Astrocyte (in vitro differentiated cells and primary cell): ENCODE measurements around the gene ESRRG. TPM values are rescaled to one million over a fixed set of nuclear protein-coding genes. Genes with fewer than 3 reads are reported as not detected.

Experiments
- DNase-seq: peaks from one replicate; pipeline ENCODE4 v3.0.0-alpha.2; 2010; ENCODE audit warnings: low read depth
- FAIRE-seq: peaks from 2 replicates; lab custom pipeline; 2011; peaks lifted over from hg19 to GRCh38; lab: Jason Lieb, UNC
- H2AFZ ChIP-seq: 2 replicates; pipeline ENCODE4 v1.6.0; 2012; ENCODE audit warnings: low read depth, low read length, inconsistent platforms
- H3K27ac ChIP-seq: 2 replicates; pipeline ENCODE4 v1.5.1; 2011; ENCODE audit warnings: low read depth, low read length, inconsistent platforms
- H3K27me3 ChIP-seq: 2 replicates; pipeline ENCODE4 v1.6.0; 2011; ENCODE audit warnings: low read length, inconsistent platforms; ENCODE audit not compliant: insufficient read depth
- H3K36me3 ChIP-seq: 2 replicates; pipeline ENCODE4 v1.5.1; 2011; ENCODE audit warnings: low read length, inconsistent platforms; ENCODE audit not compliant: insufficient read depth
- H3K4me1 ChIP-seq: 2 replicates; pipeline ENCODE4 v1.5.1; 2011; ENCODE audit warnings: low read length, inconsistent platforms; ENCODE audit not compliant: insufficient read depth
- H3K4me2 ChIP-seq: 2 replicates; pipeline ENCODE4 v1.6.0; 2012; ENCODE audit warnings: low read length, inconsistent platforms
- H3K4me3 ChIP-seq: 2 replicates; pipeline ENCODE4 v1.5.1; 2011; ENCODE audit warnings: low read depth, mild to moderate bottlenecking, low read length, inconsistent platforms; ENCODE audit not compliant: insufficient read depth
- H3K79me2 ChIP-seq: 2 replicates; pipeline ENCODE4 v1.6.0; 2012; ENCODE audit warnings: mild to moderate bottlenecking, low read length, inconsistent platforms; ENCODE audit not compliant: insufficient read depth
- H3K9ac ChIP-seq: 2 replicates; pipeline ENCODE4 v1.6.0; 2012; ENCODE audit warnings: mild to moderate bottlenecking, low read length, inconsistent platforms
- H3K9me3 ChIP-seq: 2 replicates; pipeline ENCODE4 v1.5.1; 2012; ENCODE audit warnings: low read depth, mild to moderate bottlenecking, low read length, inconsistent platforms; ENCODE audit not compliant: insufficient read depth
- H4K20me1 ChIP-seq: 2 replicates; pipeline ENCODE4 v1.6.0; 2012; ENCODE audit warnings: low read length, inconsistent platforms; ENCODE audit not compliant: insufficient read depth
- H3K27ac Mint-ChIP-seq: one replicate; pipeline ENCODE4 v1.8.0; 2021; ENCODE audit warnings: mild to moderate bottlenecking, mixed read lengths; ENCODE audit not compliant: unreplicated experiment
- H3K27me3 Mint-ChIP-seq: one replicate; pipeline ENCODE4 v1.8.0; 2021; ENCODE audit warnings: low read depth, mixed read lengths; ENCODE audit not compliant: unreplicated experiment
- H3K36me3 Mint-ChIP-seq: one replicate; pipeline ENCODE4 v1.8.0; 2021; ENCODE audit warnings: low read depth, mixed read lengths; ENCODE audit not compliant: unreplicated experiment
- H3K4me1 Mint-ChIP-seq: one replicate; pipeline ENCODE4 v1.8.0; 2021; ENCODE audit warnings: low read depth, mixed read lengths; ENCODE audit not compliant: unreplicated experiment
- H3K4me3 Mint-ChIP-seq: one replicate; pipeline ENCODE4 v1.8.0; 2021; ENCODE audit warnings: mild to moderate bottlenecking, moderate library complexity, mixed read lengths; ENCODE audit not compliant: unreplicated experiment
- H3K9me3 Mint-ChIP-seq: one replicate; pipeline ENCODE4 v1.8.0; 2021; ENCODE audit warnings: mild to moderate bottlenecking, mixed read lengths; ENCODE audit not compliant: unreplicated experiment
- CTCF ChIP-seq: IDR thresholded peaks from 2 replicates; pipeline ENCODE4 v1.5.1; 2011; ENCODE audit warnings: low read depth, mild to moderate bottlenecking, inconsistent platforms, low read length, moderate library complexity; ENCODE audit not compliant: insufficient read depth
- EZH2 ChIP-seq: IDR thresholded peaks from 2 replicates; pipeline ENCODE4 v1.6.1; 2012; ENCODE audit warnings: mild to moderate bottlenecking, low read length, inconsistent platforms; ENCODE audit not compliant: insufficient read depth
- total RNA-seq: library from RNA; stranded (reverse); gene quantifications from 2 replicates; pipeline ENCODE4 v1.2.1, GENCODE V29; 2021

The ESRRG gene
- total RNA-seq, 1 donor from 2014 or later, result 0.79 TPM

GRCh38 chr1:216500273-216500967, 222.8 kb downstream of the ESRRG start:
- H3K36me3 Mint-ChIP-seq, result no peaks in the 10 kb centered on the region
- Histone ChIP-seq H3K27me3 (no peaks in the 10 kb centered on the region), H2AFZ (no peak overlapping the region), H3K4me1 (no peaks in the 10 kb centered on the region), H4K20me1 (no peaks in the 10 kb centered on the region), H3K9me3 (no peaks in the 10 kb centered on the region), H3K36me3 (no peaks in the 10 kb centered on the region), H3K27ac (no peak overlapping the region), H3K4me2 (no peak overlapping the region), H3K79me2 (no peaks in the 10 kb centered on the region), H3K4me3 (no peak overlapping the region), H3K9ac (no peak overlapping the region)
- H3K27me3 Mint-ChIP-seq, result no peaks in the 10 kb centered on the region
- no peak for FAIRE-seq
- H3K4me1 Mint-ChIP-seq, result peaks cover 2% of the 10 kb centered on the region
- H3K9me3 Mint-ChIP-seq, result peaks cover 2% of the 10 kb centered on the region
- H3K4me3 Mint-ChIP-seq, result no peak overlapping the region
- TF ChIP-seq CTCF (no peak), EZH2 (no peak)
- DNase-seq, result no peak
- H3K27ac Mint-ChIP-seq, result no peak overlapping the region

GRCh38 chr1:216499581-216500272, 223.5 kb downstream of the ESRRG start:
- H3K4me1 ChIP-seq, result no peaks in the 10 kb centered on the region
- H3K79me2 ChIP-seq, result no peaks in the 10 kb centered on the region
- no peak overlapping the region for H3K9ac ChIP-seq
- no peaks in the 10 kb centered on the region for H3K27me3 Mint-ChIP-seq
- H2AFZ ChIP-seq, result no peak overlapping the region
- no peaks in the 10 kb centered on the region for H3K36me3 Mint-ChIP-seq
- H3K4me3 ChIP-seq, result no peak overlapping the region
- no peaks in the 10 kb centered on the region for H3K27me3 ChIP-seq
- no peak overlapping the region for H3K4me3 Mint-ChIP-seq
- H3K9me3 Mint-ChIP-seq, result peaks cover 2% of the 10 kb centered on the region
- DNase-seq, result no peak
- H3K4me2 ChIP-seq, result no peak overlapping the region
- TF ChIP-seq CTCF, result no peak
- no peak for TF ChIP-seq EZH2
- no peaks in the 10 kb centered on the region for H3K36me3 ChIP-seq
- no peak overlapping the region for H3K27ac Mint-ChIP-seq
- no peak overlapping the region for H3K27ac ChIP-seq
- FAIRE-seq, result no peak
- H3K4me1 Mint-ChIP-seq, result peaks cover 2% of the 10 kb centered on the region
- no peaks in the 10 kb centered on the region for H4K20me1 ChIP-seq
- H3K9me3 ChIP-seq, result peaks cover 1% of the 10 kb centered on the region

GRCh38 chr1:216498277-216498676, 225.0 kb downstream of the ESRRG start:
- FAIRE-seq, result no peak
- Histone ChIP-seq H3K36me3 (no peaks in the 10 kb centered on the region), H3K27ac (no peak overlapping the region), H4K20me1 (no peaks in the 10 kb centered on the region), H2AFZ (no peak overlapping the region), H3K4me1 (no peaks in the 10 kb centered on the region), H3K9me3 (peaks cover 3% of the 10 kb centered on the region), H3K27me3 (no peaks in the 10 kb centered on the region), H3K4me2 (no peak overlapping the region), H3K79me2 (no peaks in the 10 kb centered on the region), H3K4me3 (no peak overlapping the region), H3K9ac (no peak overlapping the region)
- Mint-ChIP-seq H3K27me3 (no peaks in the 10 kb centered on the region), H3K4me3 (no peak overlapping the region), H3K4me1 (peaks cover 2% of the 10 kb centered on the region), H3K27ac (no peak overlapping the region), H3K36me3 (no peaks in the 10 kb centered on the region), H3K9me3 (peaks cover 2% of the 10 kb centered on the region)
- no peak for TF ChIP-seq CTCF
- no peak for TF ChIP-seq EZH2
- no peak for DNase-seq
